CD4-positive, alpha-beta T cell treated with Interleukin-4 for 1 hour (primary cell): ENCODE data around the gene LOC128125822.

Experiments
- DNase-seq, 2 donors: peaks; one replicate each; pipeline ENCODE4 v3.0.0-alpha.2; 2020 to 2022

Gene LOC128125822

GRCh38 chr6:63558278-63558677 lies 14.0 kb upstream of the LOC128125822 start:
- DNase-seq = no peak

GRCh38 chr6:63560801-63561287 lies 11.4 kb upstream of the LOC128125822 start:
- no peak for DNase-seq

DNA sequence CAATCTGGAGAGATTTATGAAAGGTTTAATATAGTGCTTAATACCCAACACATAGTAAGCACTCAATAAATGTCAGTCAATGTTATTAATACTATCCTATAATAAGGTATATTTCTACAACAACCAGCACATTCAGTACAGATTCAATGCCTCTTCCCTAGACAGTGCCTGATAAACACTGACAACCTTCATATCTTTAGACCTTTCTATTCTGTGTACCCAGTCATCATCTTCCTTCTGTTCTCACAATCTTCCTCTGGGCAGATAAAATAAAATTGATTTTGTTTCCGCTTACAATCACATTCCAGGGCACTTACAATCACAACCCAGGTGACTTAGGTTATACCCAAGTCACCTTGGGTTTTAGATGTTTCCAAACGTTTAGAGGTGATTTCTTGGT lies 11.0 kb upstream of the LOC128125822 start:
- DNase-seq = no peak

DNA sequence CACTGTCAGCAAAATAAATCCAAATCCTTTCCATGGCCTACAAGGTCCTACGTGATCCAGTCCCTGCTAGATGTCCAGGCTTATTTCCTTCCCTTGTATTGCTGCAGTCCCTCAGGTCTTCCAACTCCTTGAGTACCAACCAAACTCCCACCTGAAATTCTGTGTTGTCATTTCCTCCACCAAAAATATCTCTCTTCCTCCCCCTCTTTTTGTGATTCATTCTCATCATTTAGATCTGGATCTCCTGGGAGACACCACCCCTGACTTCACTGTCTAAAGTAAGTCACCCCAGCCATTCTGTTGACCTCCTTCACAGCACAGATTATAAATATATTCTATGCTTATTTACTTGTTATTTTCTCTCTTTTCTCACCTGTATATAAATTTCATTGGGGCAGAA lies 9.0 kb upstream of the LOC128125822 start:
- no peak for DNase-seq

DNA sequence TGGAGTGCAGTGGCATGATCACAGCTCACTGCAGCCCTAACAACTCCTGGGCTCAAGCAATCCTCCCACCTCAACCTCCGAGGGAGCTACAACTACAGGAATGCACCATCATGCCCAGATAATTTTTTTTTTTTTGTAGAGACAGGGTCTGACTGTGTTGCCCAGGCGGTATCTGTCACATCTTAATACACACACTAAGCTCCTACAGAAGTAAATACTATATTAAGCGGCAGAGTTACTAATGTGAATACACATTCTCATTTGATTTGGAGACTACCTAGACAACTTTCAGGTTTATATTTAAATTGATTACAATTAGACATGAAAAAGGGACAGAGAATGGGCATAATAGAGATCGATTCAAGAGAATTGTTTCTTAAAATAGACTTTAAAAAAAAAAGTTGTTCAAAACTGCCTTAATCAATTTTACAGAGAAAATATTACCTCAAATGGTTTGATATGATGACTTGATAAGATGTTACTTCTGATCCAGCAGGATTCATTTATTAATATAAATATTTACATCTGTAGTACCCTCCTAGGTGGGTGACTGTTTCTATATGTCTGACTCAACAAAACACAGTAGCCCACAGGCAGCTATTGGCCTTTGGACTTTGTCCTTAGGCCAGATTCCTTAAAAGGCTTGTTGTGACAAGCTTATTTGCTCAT lies 7.1 kb upstream of the LOC128125822 start:
- no peak for DNase-seq

DNA sequence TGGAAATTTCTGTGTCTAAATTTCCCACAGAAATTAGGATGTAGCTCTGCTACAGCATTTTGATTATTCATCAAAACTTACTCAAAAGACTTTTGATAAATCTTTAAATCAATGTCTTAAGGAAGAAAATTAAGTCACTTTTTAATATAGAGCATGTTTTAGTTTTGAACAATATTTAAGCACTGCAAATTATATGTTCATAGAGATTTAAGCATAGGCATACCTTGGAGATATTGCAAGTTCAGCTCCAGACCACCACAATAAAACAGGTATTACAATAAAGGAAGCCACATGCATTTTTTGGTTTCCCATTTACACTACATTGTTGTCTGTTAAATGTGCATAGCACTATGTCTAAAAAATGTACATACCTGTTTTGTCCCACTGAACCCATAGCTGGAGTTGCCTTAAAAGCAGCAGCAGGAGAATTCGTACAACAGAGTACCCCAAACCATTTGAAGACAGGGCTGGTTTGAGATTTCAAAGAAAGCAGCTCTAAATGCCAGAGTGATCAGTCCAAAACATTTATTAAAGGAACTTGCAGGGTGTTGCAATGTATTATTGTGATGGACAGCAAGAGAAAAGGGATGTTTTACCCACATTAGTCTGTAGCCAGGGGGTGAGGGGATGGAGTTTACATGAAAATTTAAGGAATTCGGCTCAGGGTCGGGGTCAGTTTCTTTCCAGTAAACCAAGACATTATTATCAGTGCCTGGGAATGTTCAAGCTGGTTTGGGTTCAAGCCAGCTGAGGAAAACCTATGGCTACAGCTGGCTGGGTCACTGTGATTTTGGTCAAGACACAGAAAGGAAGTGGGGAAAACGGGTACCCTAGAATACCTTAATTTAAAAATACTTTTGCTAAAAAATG lies 6.3 kb upstream of the LOC128125822 start:
- DNase-seq = no peak

DNA sequence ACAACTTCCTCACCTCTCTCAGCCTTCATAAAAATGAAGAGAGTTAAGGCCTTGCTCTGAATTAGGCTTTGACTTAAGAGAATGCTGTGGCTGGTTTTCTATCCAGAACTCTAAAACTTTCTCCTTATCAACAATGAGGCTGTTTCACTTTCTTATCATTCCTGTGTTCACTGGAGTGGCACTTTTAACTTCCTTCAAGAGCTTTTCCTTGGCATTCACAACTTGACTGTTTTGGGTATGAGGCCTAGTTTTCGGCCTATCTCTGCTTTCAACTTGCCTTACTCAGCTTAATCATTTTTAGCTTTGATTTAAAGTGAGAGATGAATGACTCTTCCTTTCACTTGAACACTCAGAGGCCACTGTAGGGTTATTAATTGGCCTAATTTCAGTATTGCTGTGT lies 4.3 kb upstream of the LOC128125822 start:
- no peak for DNase-seq

- DNase-seq = peak in 1 of 2 donors; percentile 65
Observed at GRCh38 chr6:63571361-63572043, 778 bp upstream of the LOC128125822 start.

GRCh38 chr6:63572747-63573075 lies 431 bp downstream of the LOC128125822 start:
- no peak for DNase-seq

GRCh38 chr6:63573076-63573898 lies 1.0 kb downstream of the LOC128125822 start:
- peak; percentile 70 to 73 for DNase-seq

DNA sequence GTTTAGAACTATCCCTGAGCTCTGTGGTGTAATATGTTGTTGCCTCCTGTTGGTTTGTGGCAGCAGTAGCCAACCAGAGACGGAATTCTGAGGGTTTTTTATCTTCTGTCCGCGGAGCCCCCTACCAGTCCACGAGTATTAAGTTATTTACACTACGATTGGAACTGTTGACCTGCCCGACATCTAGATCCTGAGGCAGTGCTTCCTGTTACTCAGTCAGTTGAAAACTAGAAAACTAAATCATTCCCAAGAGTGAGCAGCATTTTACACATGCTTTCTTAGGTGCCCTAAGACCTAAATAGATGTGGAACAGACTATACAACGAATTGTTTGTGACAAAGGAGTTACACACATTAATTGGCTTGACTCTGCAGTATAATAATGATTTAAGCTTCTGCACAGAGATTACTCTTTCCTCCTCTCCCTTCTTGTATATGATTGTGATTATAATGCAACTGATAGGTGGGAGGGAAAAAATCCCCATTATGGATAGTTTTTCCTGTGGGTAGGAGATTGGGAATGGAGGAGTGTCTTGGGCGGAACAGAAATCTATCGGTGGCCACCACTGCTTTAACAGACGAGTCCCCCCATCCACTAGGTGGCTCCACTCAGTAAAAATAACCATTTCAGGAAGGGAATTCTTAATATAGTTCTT lies 1.7 kb downstream of the LOC128125822 start:
- peak; percentile 32 to 73 for DNase-seq

GRCh38 chr6:63574554-63574900 lies 2.2 kb downstream of the LOC128125822 start:
- DNase-seq = no peak

DNA sequence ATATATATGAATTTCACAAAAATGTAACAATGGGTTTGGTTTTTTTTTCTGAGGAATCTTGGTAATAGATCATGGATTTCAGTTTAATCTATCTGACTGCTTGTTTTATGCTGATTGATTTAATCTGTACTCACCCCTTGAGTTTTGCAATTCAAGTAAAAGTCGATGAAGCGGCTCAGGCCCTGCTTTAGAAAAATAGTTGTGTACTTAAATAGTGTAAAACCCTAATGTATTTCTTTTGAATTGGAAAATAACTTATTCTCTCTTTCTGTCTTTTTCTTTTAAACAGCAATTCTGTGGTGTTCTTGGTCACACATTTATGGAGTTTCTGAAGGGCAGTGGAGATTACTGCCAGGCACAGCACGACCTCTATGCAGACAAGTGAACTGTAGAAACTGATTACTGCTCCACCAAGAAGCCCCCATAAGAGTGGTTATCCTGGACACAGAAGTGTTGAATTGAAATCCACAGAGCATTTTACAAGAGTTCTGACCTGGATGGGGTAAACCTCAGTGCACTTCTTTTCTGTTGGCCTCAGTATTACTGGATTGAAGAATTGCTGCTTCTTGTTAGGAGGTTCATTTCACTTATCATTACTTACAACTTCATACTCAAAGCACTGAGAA lies 4.0 kb downstream of the LOC128125822 start:
- DNase-seq = no peak

DNA sequence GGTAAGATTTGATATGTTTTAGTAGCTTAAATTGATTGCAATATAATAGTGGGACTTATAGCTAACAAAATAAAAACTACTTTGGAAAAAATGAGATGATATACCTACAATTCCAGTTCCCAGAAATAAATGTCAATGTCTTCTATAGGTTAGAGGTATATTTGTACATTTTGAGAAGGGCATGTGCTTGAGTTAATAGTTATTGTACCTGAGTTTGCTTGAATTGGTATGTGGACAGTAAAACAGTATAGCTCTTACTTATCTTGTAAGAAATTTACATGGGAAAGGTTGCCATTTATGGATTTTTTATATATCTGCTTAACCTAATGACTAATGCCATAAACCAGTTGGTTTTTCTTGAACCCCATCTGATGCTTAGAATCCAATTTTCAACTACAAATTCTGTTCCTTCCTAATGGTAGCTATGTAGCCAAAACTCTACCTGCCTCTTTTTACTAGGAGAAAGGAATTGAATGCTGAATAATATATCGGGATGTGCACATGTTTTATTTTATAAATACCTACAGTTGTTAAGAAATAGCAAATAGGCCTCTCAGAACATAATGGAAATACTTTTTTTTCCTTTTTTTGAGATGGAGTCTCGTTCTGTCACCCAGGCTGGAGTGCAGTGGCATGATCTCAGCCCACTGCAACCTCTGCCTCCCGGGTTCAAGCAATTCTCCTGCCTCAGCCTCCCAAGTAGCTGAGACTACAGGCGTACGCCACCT lies 4.9 kb downstream of the LOC128125822 start:
- no peak for DNase-seq

- no peak for DNase-seq
Observed at GRCh38 chr6:63578757-63579156, 6.5 kb downstream of the LOC128125822 start.

DNA sequence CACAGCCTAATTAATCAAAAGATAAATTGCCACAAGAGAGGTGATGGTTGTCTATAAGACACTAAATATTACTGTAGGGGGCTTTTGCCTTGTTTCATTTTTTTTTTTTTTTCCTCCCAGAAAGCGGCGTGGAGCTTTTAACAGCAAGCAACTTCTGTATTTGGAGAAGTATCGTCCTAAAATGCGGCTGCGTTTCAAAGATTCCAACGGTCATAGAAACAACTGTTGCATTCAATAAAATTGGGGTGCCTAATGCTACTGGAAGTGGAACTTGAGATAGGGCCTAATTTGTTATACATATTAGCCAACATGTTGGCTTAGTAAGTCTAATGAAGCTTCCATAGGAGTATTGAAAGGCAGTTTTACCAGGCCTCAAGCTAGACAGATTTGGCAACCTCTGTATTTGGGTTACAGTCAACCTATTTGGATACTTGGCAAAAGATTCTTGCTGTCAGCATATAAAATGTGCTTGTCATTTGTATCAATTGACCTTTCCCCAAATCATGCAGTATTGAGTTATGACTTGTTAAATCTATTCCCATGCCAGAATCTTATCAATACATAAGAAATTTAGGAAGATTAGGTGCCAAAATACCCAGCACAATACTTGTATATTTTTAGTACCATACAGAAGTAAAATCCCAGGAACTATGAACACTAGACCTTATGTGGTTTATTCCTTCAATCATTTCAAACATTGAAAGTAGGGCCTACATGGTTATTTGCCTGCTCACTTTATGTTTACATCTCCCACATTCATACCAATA lies 7.8 kb downstream of the LOC128125822 start:
- no peak for DNase-seq

- no peak for DNase-seq
Observed at GRCh38 chr6:63580704-63580961, 8.4 kb downstream of the LOC128125822 start.

GRCh38 chr6:63581355-63582013 lies 9.2 kb downstream of the LOC128125822 start:
- DNase-seq = no peak

- DNase-seq = no peak
Observed at GRCh38 chr6:63582579-63583231, 10.4 kb downstream of the LOC128125822 start.

DNA sequence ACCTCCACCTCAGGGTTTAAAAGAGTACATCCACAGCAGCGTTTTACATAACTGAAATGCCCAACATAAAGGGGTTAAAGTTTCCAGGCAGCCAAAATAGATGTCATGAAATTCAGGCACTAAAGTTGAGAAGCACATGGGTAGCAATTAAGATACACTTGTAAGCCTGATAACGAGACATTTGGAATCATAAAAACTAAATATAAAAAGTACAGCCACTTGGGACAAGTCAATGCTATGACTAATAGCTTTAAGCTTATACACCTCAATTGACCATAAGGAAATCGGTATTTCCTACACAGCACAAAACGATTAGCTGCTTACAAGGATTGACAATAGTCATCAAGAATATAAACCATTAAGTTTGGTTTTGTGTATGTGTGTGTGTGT lies 11.8 kb downstream of the LOC128125822 start:
- no peak for DNase-seq
